HG03175 (cell line): ENCODE measurements around the gene MUC5B.

Experiments used
- ATAC-seq: cut with Tn5 transposase; IDR thresholded peaks from one replicate; pipeline ENCODE4 v1.9.1; 2021; ENCODE audit warnings: mild to moderate bottlenecking, moderate library complexity; ENCODE audit not compliant: unreplicated experiment

The MUC5B gene

DNA sequence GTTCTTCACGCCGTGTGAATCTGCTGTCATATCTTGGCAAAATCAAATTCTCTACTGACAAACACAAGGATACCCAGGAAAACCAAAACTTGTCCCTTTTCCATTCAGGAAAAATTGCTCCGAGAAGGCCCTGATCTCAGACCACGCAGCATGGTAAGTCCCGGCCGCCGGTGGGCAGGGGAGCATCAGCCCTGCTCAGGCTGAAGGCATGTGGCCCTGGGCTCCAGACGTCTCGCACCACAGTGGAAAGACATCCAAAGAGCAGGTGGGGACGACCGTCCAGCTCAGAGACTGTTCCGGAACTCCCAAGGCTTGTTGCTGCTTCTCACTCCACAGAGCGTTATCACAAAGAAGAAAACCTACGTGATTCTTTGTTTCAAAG, 56.8 kb downstream of the MUC5B start:
- ATAC-seq: no peak

DNA sequence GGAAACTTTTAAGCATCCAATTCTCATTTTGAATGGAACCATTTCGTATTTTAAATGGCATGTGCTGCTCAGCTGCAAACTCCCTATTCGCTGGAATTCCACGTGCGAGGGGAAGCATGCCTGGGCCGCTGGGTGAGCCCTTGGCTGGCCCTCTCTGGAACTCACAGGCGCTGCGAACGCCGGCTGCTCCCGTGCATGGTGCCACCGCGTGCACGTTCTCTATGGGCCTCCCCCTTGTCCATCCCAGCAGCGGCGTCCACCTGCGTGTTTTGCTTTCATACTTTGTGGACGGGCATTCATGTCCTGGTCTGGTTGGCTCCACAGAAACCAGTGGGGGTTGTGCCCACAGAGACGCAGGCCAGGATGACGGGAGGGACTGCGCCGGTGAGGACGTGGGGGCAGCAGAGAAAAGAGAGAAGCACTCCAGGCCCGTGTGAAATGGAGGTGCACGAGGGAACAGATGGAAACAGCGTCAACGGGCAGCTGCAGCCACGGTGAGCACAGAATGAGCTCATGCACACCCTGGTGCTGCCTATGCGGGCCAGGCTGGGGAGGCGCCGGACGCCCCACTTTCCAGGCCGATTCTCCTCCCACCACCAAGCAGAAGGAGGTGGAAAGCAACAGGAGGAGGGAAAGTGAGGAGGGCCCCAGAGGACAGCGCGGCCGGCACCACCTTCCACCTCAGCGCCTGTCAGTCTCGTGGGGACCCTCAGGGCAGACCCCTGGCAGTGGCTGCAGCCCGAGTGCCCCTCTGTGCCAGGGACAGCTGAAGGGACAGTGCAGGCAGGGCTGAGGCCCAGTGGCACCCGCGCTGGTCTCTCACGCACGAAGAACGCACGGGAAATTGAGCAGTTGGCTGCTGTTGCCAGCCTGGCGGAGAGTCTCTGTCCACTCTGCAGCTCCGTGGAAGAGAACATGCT, 57.5 kb downstream of the MUC5B start:
- no peak for ATAC-seq

DNA sequence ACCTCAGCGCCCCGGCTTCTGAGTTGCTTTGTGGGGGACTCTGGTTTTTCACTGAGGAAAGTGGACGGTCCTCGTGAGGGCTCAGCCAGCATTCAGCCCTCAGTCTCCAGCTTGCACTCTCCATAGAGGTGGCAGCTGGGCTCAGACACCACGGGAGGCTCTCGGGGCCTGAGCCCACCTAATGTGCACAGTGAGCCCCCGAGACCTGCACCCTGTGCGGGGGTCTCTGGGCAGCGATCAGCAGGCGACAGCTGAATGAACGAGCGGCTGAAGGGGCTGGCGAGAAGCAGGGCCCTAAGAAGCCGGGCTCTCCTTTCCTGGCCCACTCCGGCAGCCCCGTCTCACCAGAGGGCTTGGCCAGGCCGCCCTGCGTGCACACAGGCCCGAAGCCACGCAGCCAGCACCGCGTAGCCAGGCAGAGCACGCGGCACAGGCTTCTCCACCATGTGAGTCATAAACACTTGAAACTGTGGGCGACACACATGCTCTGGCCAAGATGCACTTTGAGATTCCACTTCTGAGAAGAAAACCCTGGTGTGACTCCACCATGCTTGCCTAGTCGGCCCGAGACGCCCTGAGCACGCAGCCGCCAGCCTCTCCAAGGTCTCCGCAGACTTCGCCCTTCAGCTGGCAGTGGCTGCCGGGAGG, 58.6 kb downstream of the MUC5B start:
- ATAC-seq: no peak

DNA sequence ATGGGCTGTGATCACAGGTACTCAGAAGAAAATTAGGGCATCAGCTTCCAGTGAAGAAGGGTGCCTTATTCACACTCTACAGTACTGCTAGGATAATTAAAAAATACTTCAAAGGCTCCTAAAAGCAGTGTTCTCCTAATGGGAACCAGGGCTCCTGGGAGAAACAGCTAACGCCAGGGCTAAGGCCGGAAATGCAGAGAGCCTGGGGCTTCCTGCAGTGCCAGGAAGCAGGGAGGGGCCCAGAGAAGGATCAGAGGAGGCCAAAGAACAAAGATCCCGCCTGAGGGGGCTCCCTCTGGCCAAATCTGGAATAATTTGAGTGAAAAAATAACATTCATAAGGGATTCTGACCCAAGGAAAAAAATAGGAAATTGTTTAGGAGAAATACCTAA, 59.1 kb downstream of the MUC5B start:
- no peak for ATAC-seq

DNA sequence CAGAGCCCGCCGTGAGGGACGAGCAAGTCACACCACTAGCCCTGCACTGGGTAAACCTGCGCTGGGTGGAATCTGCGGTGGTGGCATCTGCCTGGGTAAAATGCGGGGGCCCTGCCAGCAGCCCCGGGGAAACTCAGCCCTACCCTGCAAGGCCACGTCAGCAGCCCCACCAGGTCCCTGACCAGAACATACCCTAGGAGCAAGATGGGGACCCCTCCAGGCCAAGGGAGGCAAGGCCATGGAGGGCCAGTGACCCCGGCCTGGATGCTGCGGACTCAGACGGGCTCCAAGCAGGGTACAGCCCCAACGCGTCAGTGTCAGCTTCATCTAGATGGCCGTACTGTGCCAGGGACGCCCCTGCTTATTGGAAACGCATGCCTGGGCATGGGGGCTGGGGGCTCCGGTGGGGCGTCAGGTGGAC, 60.2 kb downstream of the MUC5B start:
- no peak for ATAC-seq

- ATAC-seq: no peak
These were observed 61.0 kb downstream of the MUC5B start for GRCh38 chr11:1283906-1284305.

DNA sequence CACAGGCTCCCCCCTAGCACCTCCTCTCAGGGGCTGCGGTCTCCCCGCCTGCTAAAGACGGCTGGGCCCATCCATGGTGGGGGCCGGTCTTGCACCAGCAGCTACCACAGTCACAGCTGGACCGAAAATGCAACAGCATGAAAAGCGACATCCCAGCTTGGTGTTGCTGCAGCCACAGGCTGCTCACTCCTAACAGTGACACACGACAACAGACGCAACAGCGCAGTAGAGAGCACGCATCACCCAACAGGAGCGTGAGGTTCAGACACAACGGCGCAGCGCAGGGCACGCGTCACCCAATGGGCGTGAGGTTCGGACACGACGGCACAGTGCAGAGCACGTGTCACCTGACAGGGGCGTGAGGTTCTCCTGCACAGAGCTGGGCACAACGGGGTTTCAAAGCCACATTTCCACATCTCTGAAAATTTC, 62.5 kb downstream of the MUC5B start:
- no peak for ATAC-seq

- ATAC-seq: no peak
These were observed 63.0 kb downstream of the MUC5B start for GRCh38 chr11:1285876-1286275.

DNA sequence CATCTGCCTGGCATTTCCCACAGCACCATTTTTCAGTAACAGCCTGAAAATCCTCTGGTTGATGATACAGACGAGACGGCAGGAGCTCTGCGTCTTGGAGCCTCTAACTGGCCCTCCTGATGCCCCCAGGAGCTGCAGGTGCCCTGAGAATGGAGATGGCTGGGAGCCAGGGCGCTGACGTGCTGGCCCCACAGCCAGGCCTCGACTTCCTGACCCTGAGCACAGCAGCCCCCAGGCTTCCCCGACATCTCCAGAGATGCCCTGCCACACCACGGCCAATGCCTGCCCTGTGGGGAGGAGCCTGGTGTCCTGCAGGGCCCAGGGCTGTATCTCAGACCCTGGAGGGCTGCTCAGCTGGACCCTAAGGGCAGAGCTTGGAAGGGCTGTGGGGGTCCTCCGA, 65.1 kb downstream of the MUC5B start:
- ATAC-seq: no peak

DNA sequence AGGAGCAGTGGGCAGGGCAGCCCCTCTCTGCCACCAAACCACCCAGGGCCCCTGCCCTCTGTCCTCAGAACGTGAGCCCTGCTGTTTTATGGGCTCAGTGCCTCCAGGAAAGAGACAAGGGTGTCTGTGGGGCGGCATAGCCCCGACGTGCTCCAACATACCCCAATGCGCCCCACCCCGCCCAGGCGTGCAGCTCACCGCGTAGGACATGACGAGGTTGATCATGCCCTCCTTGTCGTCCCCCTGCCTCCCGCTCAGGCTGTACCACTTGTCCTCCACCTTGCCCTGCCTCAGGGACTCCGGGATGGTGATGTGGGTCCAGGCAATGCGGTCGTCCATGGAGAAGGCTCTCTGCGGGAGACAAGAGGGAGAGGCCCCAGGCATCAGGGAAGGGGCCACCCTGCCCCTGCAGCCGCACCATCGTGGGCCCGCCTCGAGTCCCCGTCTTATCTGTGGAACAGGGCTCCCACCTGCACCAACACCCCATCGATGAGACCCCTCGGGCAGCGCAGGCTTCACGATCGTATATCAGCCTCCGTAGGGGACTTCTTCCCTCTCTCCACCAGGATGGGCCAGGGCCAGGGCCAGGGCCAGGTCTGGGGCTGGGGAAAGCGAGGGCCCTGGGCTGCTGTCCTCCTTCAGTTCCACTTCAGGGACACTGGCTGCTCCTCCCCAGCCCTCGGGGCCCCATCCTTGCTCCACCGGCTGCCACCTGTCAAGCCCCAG, 65.7 kb downstream of the MUC5B start:
- no peak for ATAC-seq

DNA sequence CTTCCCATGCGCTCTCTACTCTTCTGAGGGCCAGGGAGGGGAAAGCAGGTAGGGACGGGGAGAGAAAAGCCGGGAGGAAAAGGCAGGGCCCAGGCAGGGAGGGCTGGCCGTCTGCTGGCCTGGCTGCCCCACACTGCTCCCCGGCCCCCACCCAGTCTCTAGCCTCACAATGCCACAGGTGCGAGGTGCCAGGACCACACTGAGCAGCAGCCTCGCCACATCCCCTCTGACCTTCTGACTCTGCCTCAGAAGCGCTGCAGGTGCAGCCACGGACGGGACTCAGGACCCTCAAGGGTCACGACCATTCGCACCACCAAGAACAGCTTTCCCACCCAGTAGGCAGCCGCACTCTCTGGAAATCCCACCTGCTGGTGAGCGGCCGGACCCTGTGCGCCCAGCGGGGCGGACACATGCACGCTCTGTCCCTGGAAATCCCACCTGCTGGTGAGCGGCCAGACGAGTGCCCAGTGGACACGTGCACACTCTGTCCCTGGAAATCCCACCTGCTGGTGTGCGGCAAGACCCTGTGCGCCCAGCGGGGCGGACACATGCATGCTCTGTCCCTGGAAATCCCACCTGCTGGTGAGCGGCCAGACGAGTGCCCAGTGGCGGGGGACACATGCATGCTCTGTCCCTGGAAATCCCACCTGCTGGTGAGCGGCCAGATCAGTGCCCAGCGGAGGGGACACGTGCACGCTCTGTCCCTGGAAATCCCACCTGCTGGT, 66.5 kb downstream of the MUC5B start:
- ATAC-seq: no peak

DNA sequence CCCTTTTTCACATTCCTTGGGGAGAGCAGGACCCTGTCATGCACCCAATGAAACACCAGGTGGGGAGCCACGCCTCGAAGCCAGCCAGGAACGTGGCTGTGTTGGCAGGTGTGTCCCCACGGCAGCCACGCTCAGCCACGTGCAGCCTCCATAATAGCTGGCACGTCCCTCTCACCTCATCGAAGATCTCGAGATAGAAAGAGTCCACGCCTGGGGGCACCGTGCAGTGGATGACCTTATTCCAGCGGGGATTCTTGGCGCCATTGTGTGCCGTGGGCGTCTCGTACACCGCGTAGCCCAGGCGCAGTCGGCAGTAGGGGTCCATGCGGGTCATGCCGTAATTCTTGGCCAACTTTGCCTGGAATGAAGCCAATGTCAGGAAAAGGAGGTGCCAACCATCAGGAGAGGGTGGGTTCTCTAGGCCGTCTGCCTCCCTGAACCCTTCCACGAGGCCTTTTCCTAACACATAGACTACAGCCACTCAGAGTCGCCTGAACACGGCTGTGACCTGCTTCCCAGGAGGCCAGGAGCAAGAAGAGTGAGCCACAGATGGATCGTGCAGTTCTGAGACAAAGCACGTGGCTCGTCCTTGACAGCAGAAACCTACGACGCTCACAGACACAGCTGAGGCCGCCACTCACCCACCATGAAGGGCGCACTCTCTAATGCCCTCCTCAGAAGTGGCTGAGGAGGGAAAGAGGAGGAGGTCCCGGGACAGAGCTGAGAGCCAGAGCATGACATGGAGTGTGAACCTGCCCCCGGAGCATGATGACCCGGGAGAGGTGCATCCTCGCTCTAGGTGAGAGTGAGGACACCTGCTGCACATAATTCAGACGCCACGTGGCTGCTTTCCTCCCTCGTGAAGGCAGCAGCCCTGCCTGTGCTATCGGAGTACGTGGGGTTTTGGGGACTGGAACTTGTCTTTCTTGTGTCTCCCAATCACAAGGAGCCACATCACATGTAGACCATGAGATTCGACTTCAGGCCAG, 67.5 kb downstream of the MUC5B start:
- no peak for ATAC-seq

GRCh38 chr11:1291295-1292017, 68.6 kb downstream of the MUC5B start:
- no peak for ATAC-seq

DNA sequence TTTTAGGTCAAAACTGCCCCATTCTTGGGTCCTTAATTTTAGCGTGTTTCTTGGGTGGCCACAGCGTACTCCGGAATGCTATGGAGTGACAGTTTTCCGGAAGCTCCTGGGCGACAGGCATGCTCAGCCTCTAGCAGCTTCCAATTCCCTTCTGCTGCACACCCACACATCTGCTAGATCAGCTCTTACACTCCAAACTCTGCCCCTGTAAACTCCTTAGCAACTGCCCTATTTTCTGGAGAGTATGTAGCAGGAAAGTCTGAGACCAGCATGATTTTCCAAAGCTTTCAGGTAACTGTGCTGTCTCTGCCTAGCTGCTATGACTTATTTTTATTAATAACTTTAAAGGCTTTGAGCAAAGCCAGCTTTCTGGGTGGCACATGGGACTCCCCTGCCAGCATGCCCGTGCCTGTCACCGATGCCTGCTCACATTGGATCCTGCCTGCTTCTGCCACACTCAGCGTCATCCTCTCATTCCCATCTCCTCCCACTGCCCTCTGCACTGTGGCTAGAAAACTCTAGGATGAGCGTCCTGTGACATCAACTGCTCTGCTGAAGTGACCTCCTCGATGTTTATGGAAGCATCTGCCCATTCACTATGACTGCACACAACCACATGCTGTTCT, 69.3 kb downstream of the MUC5B start:
- no peak for ATAC-seq

GRCh38 chr11:1292644-1293618, 70.1 kb downstream of the MUC5B start:
- no peak for ATAC-seq

DNA sequence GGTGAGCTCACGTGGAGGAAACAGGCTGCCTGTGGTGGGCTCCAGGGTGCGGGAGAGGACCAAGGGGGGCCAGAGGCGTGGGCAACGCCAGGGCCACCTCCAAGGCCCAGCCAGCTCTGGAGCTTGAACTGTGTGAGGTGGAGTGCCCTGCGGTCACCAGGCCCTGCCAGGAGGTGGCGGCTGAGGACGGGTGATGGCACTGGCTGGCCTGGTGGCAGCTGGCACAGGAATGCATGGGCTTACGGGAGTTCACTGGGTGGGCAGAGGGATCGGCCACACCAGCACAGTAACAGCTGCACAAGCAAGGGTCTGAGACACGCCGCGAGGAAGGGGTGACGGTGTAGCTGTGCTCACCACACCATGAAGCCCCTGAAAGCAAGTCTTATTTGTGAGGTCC, 70.8 kb downstream of the MUC5B start:
- ATAC-seq: no peak

GRCh38 chr11:1295086-1295485, 72.2 kb downstream of the MUC5B start:
- no peak for ATAC-seq

DNA sequence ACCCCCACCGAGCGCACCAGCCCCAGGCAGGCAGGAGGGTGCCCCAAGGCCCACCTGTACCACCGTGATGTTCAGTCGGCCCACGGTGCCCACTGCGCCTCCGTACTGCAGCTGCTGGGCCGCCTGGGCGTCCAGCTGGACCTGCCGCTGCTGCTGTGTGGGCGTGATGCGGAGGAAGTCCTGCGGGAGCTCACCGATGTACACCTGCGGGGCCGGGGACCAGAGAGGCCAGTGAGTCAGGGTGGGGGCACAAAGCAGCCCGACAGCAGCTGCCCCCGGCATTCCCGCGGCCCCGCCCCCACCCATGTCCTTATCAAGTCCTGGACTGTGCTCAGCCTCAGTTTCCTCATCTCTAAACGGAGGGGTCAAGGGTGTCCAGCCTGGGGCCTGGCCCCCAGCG, 72.7 kb downstream of the MUC5B start:
- no peak for ATAC-seq
